ENCODE measurements around the gene C1orf105. TPM values are rescaled to one million over a fixed set of nuclear protein-coding genes. Genes with fewer than 3 reads are reported as not detected.
"Not testable (repeated sequence)": the region's sequence is repeated elsewhere in the genome, so short reads cannot be mapped to it uniquely, and the experiment has no call there.

C1orf105 gene
- total RNA-seq, 4 donors from 2014 or later = not detected

DNA sequence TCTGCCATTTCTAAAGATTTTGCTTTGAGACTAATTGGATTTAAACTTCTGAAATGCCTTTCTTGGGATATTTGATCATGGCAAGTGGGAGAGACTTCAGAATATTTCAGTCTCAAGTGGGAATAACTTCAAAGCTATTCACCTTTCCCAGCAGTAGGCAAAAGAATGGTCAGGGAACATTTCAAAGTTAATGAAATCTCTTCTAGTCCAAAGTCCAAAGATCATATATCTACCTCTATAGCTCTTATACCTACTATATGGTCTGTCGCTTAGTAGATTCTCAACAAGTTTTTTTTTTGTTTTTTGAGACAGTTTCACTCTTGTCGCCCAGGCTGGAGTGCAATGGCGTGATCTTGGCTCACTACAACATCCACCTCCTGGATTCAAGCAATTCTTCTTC lies 67.9 kb downstream of the C1orf105 start:
- no peak overlapping the region for H3K4me3 ChIP-seq
- no peaks in the 10 kb centered on the region for H3K9me3 ChIP-seq
- intact Hi-C loops (cut with DNase I; ENCODE audit: low total_unique reads) = no loop called here
- no peak for TF ChIP-seq POLR2AphosphoS5 (IDR thresholded peaks at IDR 0.05)
- TF ChIP-seq, protein P1, sequence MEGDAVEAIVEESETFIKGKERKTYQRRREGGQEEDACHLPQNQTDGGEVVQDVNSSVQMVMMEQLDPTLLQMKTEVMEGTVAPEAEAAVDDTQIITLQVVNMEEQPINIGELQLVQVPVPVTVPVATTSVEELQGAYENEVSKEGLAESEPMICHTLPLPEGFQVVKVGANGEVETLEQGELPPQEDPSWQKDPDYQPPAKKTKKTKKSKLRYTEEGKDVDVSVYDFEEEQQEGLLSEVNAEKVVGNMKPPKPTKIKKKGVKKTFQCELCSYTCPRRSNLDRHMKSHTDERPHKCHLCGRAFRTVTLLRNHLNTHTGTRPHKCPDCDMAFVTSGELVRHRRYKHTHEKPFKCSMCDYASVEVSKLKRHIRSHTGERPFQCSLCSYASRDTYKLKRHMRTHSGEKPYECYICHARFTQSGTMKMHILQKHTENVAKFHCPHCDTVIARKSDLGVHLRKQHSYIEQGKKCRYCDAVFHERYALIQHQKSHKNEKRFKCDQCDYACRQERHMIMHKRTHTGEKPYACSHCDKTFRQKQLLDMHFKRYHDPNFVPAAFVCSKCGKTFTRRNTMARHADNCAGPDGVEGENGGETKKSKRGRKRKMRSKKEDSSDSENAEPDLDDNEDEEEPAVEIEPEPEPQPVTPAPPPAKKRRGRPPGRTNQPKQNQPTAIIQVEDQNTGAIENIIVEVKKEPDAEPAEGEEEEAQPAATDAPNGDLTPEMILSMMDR (IDR thresholded peaks at IDR 0.05) = no peak
- no peak for TF ChIP-seq EP300 (IDR thresholded peaks at IDR 0.05; ENCODE audit: low read depth)
- TF ChIP-seq POLR2A (IDR thresholded peaks at IDR 0.05) = no peak
- WGBS, 2 donors (ENCODE audit: low coverage in 1 of 2) = 70 to 91% methylated on average over 1 to 3 of the region's 3 CpGs
- no peak for DNase-seq
- in situ Hi-C loops (cut with MboI; ENCODE audit: low pct_ligation_motif_present in 1 of 4, low pct_unique_long_range_greater_than_20kb in 1 of 4, low sequenced_read_pairs in 3 of 4) = no loop called here
- no peaks in the 10 kb centered on the region for H3K36me3 ChIP-seq
- no peaks in the 10 kb centered on the region for H3K27me3 ChIP-seq
- H3K27ac ChIP-seq = no peak overlapping the region
- H3K4me1 ChIP-seq = no peaks in the 10 kb centered on the region

DNA sequence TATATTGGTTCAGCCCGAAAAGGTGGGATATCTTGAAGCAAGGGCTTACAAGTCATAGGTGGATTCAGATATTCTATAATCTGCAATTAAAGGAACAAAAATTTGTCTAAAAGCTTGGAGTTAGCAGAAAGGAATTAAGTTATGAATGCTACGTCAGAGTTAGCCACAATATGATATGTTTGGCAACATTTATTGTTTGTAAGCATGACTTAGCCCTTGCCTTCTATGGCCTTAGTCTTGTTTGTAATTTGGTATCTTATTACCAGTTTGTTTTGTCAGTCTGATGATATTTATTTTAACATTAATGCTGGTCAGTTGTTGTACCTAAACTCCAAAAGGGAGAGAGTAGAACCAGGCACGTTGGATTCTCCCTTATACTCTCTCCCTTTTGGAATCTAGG lies 69.4 kb downstream of the C1orf105 start:
- Histone ChIP-seq H3K27ac (no peak overlapping the region), H3K4me3 (no peak overlapping the region), H3K27me3 (no peaks in the 10 kb centered on the region), H3K9me3 (no peaks in the 10 kb centered on the region), H3K36me3 (no peaks in the 10 kb centered on the region), H3K4me1 (no peaks in the 10 kb centered on the region)
- TF ChIP-seq, protein P1 (IDR thresholded peaks at IDR 0.05) = no peak
- no peak for TF ChIP-seq EP300 (IDR thresholded peaks at IDR 0.05; ENCODE audit: low read depth)
- TF ChIP-seq POLR2AphosphoS5 (IDR thresholded peaks at IDR 0.05) = no peak
- no peak for TF ChIP-seq POLR2A (IDR thresholded peaks at IDR 0.05)
- intact Hi-C loops (cut with DNase I; ENCODE audit: low total_unique reads) (no loop called here), in situ Hi-C loops (cut with MboI; ENCODE audit: low pct_ligation_motif_present in 1 of 4, low pct_unique_long_range_greater_than_20kb in 1 of 4, low sequenced_read_pairs in 3 of 4) (no loop called here)
- 71 to 75% methylated on average over 3 of the region's 3 CpGs for WGBS, 2 donors (ENCODE audit: low coverage in 1 of 2)
- DNase-seq = no peak

DNA sequence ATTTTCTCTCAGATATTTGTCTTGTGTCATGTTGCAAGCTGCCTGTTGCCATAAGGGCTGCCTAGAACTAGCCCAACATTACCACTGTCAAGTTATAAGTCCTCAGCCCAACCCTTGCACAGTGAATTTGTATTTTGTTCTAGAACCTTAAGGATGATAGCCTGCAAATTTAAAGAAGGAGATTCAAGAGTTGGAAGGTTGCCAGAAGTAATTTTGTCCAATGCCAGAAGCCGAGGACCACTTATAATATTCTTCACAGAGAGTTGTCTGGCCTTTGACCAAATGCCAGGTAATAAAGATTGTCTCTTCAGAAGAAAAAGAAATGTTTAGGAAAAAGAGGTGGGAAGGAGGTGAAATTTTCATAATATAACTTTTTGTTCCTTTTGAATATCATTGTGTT lies 71.9 kb downstream of the C1orf105 start:
- intact Hi-C loops (cut with DNase I; ENCODE audit: low total_unique reads) = no loop called here
- TF ChIP-seq POLR2AphosphoS5 (IDR thresholded peaks at IDR 0.05) = no peak
- TF ChIP-seq, protein P1 (IDR thresholded peaks at IDR 0.05) = no peak

DNA sequence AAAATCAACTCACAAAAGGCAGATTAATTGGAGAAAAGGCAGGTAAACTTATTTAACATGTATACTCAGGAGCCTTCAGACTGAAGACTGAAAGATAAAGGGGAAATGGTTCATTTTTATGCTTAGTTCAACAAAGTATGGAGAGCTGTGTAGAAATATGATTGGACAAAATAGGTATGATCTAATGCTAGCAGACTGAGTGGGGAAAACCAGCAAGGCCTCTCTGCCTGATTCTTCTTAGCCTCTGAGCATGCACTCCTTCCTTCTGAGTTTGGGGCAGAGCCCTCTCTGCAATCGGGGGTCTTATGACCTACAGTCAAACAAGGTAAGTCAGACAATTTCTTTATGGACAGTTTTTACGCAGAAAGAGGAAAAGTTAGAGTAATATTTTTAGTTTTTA lies 73.7 kb downstream of the C1orf105 start:
- no peaks in the 10 kb centered on the region for H3K9me3 ChIP-seq
- in situ Hi-C loops (cut with MboI; ENCODE audit: low pct_ligation_motif_present in 1 of 4, low pct_unique_long_range_greater_than_20kb in 1 of 4, low sequenced_read_pairs in 3 of 4) (no loop called here), intact Hi-C loops (cut with DNase I; ENCODE audit: low total_unique reads) (no loop called here)
- no peak overlapping the region for H3K27ac ChIP-seq
- TF ChIP-seq, protein P1 (IDR thresholded peaks at IDR 0.05) = no peak
- TF ChIP-seq POLR2A (IDR thresholded peaks at IDR 0.05) (no peak), POLR2AphosphoS5 (IDR thresholded peaks at IDR 0.05) (no peak), EP300 (IDR thresholded peaks at IDR 0.05; ENCODE audit: low read depth) (no peak)
- no peaks in the 10 kb centered on the region for H3K27me3 ChIP-seq
- no peaks in the 10 kb centered on the region for H3K36me3 ChIP-seq
- no peak for DNase-seq
- H3K4me3 ChIP-seq = no peak overlapping the region
- WGBS, 2 donors (ENCODE audit: low coverage in 1 of 2) = 95 to 100% methylated on average over 1 to 2 of the region's 2 CpGs
- peaks cover 0 to 4% (median 0%) of the 10 kb centered on the region in 4 donors for H3K4me1 ChIP-seq

More for the DNA sequence above, 71.9 kb downstream of the C1orf105 start:
- Histone ChIP-seq H3K4me1 (peaks cover 0 to 4% (median 0%) of the 10 kb centered on the region in 4 donors), H3K27ac (no peak overlapping the region), H3K36me3 (no peaks in the 10 kb centered on the region), H3K4me3 (no peak overlapping the region), H3K27me3 (no peaks in the 10 kb centered on the region), H3K9me3 (no peaks in the 10 kb centered on the region)
- in situ Hi-C loops (cut with MboI; ENCODE audit: low pct_ligation_motif_present in 1 of 4, low pct_unique_long_range_greater_than_20kb in 1 of 4, low sequenced_read_pairs in 3 of 4) = no loop called here
- DNase-seq = no peak
- WGBS, 2 donors (ENCODE audit: low coverage in 1 of 2) = 67 to 82% methylated on average over 1 of the region's 1 CpG

DNA sequence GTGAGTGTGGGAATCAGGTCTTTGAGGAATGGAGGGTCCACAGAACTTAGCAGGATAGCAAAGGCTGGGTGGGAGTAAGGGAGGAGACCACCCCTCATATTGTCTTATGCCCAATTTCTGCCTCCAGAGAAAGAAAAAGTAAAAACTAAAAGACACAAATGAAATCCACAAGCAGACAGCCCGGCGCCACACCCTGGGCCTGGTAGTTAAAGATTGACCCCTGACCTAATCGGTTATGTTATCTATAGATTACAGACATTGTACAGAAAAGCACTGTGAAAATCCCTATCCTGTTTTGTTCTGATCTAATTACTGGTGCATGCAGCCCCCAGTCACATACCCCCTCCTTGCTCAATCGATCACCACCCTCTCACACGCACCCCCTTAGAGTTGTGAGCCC lies 75.6 kb downstream of the C1orf105 start:
- H3K27me3 ChIP-seq; DNase-seq; H3K27ac ChIP-seq; H3K4me1 ChIP-seq; H3K36me3 ChIP-seq; H3K4me3 ChIP-seq; intact Hi-C loops (cut with DNase I; ENCODE audit: low total_unique reads); in situ Hi-C loops (cut with MboI; ENCODE audit: low pct_ligation_motif_present in 1 of 4, low pct_unique_long_range_greater_than_20kb in 1 of 4, low sequenced_read_pairs in 3 of 4); H3K9me3 ChIP-seq: not testable (repeated sequence)
- 79 to 92% methylated on average over 4 to 5 of the region's 5 CpGs for WGBS, 2 donors (ENCODE audit: low coverage in 1 of 2)

Data from transverse colon (tissue), 4 donors.